ENCODE data around the gene SPI1. TPM values are rescaled to one million over a fixed set of nuclear protein-coding genes. Genes with fewer than 3 reads are reported as not detected.
"Not testable (repeated sequence)": the region's sequence is repeated elsewhere in the genome, so short reads cannot be mapped to it uniquely, and the experiment has no call there.

Gene SPI1
- total RNA-seq, 1 donor from 2014 or later, result not detected

DNA sequence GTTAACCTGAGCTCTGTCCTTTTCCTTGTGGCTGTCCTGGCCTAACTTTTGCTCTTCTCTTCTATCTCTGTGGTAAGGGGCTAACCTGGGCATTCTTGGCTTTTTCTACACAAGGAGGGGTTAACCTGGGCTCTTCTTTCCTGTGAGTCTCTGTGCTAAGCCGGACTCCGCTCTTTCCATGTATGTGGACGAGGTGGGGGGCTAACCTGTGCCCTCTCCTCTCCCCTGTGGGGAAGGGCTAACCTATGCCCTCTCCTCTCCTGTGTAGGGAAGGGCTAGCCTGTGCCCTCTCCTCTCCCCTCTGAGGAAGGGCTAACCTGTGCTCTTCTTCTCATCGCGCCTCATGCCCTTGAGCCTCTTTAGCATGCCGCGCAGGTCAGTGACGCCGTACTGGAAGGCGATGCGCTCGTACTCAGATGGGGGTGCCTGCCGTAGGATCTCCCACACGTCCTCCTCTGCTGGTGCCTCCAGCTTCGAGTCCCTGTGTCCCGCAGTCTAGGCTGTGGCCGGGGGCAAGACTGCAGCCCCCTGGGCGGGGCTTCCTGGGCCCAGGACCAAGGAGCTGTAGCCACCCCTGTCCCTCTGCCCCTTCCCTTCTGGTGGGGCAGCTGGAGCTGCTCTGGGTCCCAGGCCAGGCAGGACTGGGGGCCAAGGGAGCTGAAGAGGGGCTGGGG is 32.3 kb downstream of the SPI1 start:
- intact Hi-C loops (cut with micrococcal nuclease), result no loop called here

DNA sequence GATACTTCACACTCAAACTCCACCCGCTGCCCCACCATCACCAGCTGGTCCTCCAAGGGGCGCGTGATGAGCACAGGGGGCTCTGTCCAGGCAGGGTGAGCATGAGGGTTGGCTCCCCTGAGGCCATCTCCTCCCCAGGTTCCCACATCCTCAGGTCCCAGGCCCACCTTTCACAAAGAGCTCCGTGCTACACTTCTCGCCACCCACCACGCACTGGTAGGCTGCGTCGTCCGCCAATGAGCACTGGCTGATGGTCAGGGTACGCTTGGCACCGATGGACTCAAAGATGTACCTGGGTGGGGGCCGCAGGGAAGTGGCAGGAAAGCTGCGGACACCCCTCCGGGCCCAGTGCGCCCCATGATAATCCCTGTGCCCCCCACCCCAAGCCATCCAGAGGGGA is 35.5 kb downstream of the SPI1 start:
- intact Hi-C loops (cut with micrococcal nuclease), result no loop called here

DNA sequence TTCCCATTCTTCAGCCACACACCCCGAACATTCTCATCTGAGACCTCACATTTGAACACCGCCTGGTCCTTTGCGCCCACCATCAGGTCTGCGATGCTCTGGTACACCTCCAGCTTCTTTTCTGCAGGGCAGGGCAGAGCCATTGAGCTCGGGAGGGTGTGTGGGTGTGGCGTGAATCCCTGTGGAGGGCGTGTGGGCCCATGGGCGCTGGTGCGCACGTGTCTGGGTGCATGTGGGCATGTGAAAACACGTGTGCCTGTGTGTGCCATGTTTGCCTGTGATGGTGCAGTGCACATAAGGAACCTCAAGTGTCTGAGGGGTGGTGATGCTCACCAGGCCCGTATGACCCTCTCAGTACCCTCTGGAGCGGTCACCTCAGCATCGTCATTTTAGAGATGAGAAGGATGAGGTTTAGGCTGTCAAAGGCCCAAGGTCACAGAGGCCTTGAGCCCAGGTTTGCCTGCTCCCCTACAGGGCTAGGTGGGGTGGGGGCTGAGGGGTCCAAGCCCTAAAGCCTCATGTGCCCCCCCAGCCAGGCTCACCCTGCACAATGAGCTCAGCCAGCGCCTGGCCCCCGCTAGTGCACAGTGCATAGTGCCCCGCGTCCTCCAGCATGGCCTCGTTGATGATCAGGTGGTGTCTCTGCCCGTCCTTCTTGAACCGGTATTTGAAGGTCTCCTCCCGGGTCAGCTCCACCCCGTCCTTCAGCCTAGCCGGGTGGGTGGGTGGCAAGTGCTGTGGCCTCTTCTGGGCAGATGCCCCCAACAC is 36.1 kb downstream of the SPI1 start:
- intact Hi-C loops (cut with micrococcal nuclease), result no loop called here

DNA sequence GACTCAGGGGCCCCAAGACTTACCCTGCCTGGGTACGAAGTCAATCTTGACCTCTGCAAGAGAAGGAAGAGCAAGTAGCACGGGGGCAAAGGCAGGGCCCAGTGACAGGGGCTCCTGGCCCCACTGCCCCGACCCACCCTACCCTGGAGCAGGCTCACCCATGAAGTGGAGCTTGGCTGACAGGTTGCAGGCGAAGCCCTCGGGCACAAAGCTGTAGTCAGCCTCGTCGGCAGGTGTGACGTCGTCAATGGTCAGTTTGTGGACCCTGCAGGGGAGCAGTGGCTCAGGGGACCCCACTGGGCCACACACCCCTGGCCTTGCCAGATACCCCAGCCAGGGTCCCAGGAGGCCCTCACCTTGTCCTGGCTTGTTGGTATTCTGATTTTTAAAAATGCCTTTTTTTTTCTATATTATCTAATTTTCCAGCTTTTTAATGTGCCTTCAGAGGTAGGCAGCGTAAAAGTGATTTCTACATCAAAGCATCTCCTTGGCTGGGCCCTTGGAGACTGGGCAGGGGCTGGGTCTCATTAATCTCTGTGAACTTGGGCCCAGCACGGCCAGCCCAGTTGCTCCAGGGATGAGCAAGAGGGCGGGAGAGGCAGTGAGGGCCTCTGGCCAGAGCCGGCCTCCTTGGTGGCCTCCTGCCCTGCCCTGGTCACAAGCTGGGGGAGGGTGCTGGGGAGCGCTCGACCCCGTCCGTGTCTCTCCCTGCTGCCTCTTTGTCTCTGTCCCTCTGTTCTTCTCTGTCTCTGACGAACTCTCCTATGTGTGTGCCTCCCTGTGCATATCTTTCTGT is 37.2 kb downstream of the SPI1 start:
- intact Hi-C loops (cut with micrococcal nuclease), result no loop called here

DNA sequence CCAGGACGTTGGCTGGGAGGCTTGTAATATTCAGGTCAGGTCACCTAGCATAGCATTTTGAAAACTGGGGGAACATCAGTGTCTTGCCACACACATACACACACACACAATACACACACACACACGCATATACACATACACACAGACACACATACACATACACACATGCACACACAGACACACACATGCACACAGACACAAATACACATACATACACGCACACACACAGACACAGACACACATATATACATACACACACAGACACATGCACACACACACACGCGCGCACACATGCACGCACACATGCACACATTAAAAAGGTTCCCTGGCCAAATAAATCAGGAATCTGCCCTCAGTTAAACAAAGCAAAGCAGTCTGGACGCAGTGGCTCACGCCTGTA is 38.3 kb downstream of the SPI1 start:
- intact Hi-C loops (cut with micrococcal nuclease), result no loop called here

DNA sequence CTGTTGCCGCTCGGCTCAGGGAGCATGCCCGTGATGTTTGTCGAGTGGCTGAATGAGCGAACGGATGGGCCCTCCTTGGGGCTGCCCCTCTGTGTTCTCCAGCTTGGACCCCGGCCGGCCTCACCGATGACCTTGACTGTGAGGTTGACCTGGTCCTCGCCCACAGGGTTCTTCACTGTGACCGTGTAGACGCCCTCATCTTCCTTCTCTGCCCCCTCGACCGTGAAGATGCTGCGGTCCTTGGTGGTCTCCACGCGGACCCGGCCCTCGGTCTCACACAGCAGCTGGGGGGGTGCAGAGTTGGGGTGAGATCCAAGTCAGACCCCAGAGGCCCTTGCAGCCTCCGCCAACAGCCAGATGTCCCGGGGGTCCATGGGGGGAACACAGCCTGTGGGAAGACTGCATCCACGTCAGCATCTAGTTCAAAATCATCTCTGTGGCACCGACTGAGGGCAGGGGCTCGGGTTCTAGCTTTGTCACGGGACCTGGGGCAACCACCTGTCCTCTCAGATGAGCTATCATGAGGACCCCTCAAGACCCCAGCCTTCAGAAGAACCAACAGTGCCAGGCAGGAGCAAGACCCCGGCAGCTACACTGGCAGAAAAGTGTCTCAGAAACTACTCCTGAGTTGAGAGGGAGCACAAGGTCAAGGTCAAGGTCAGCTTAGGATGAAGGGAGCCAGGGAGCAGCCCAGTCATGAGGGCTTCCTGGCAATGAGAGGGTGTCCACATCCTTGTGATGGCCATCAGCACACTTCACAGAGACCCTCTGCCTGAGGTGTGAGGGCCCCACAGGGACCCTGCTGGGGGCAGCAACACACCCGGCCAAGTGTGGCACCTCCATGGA is 39.7 kb downstream of the SPI1 start:
- intact Hi-C loops (cut with micrococcal nuclease), result no loop called here

DNA sequence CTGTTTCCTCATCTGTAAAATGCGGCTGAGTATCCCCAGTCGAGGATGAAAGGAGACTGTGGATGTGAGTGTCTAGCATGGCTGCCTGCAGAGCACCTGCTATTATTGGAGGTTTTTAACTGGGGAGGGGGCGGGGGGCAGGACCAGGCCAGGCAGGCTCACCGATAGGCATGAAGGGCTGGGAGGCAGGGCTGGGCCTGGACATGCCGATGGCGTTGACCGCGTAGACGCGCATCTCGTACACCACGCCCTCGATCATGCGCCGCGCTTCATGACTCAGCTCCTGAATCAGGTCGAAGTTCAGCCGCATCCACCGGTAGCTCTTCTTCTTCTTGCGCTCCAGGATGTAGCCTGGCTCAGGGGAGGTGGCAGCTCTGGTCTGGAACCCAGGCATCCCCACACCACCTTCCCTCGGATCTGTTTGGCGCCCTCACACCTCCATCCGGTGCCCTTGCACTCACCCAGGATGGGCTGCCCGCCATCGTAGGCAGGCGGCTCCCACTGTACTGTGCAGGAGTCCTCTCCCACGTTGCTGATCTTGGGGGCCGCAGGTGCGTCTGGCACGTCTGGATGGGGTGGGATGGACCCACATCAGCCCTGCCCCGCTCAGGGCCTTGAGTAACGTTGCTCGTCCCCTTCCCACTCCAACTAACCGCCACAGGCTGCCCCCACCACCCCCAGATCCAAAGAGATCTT is 41.0 kb downstream of the SPI1 start:
- intact Hi-C loops (cut with micrococcal nuclease), result no loop called here

DNA sequence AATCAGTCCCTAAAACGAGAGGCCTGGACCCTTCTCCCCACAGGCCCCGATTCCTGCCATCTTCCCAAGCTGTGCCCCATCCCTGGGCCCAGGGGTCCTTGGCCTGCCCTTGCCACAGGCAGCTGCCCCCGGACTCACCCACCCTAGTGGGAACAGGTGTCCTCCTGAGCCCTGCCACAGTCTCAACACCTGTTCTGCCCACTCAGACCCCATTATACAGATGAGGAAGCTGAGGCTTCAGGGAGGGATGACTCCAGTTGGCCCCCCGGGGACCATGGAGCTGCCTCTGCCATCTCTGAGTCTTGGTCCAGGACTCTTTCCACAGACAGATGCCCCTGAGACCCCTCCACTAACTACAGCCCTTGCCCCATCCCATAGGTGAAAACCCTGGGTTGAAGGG is 41.8 kb downstream of the SPI1 start:
- intact Hi-C loops (cut with micrococcal nuclease), result no loop called here

DNA sequence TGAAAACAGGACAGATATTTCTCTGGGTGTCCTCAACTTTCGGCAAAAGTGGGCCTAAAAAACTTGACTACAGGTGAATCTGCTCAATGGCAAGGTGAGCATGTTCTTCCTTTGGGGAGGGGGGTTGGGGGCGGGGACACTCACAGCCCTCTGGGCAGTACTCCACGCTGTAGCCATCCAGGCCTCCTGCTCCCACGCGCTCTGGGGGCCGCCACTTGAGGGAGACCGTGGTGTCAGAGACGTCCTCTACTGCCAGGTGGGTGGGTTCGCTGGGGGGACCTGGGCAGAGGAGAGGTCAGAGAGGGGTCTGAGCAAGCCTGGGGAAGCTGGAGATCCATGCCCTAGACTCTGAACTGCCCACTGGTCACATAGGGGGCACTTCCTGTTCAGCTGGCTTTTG is 42.6 kb downstream of the SPI1 start:
- intact Hi-C loops (cut with micrococcal nuclease), result no loop called here

DNA sequence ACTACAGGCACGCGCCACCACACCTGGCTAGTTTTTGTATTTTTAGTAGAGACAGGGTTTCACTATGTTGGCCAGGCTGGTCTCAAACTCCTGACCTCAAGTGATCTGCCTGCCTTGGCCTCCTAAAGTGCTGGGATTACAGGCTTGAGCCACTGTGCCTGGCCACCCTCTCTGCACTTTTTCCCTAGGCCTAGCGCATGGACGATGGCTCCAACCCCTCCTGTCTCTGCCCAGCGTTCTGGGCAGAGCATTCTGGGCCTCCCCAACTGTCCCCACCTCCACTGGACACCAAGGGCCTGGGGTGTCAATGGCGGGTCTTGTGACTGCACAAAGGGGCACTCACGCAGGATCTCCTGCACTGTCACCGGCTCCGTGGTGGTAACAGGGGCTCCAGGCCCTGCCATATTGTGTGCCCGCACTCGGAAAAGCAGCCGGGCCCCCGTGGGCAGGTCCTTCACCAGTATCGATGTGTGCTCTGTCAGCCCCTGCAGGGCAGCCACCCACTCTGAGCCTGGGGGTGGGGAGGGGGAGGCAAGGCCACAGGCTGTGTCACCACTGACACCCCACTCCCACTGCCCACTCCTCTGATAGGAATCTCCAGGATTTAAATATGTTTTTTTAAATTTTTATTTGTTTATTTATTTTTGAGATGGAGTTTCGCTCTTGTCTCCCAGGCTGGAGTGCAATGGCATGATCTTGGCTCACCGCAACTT is 43.5 kb downstream of the SPI1 start:
- intact Hi-C loops (cut with micrococcal nuclease), result not testable (repeated sequence)

DNA sequence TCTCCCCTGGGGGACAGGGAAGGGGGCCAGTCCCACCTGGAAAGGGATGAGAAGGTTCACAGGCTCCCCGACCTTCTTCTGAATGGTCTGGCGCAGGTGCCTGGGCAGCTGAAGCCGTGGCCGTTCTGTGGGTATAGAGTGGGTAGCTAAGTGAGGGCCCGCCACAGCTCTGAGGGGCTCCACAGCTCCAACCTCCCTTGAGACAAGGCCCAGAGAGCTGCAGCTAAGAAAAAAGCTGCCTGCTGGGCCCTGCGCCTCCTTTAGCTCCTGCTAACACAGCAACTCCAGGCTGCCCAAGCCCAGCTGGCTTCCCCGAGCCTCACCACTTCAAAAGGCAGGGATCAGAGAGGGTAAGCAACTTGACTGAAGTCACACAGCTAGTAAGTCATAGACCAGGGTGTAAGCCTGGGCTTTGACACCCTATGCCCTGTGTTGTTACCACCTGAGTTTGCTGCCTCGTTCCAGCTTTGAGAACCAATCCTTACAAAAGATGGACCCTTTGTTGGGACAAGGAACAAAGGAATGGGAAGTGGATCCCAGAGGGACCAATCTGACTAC is 44.4 kb downstream of the SPI1 start:
- intact Hi-C loops (cut with micrococcal nuclease), result no loop called here

DNA sequence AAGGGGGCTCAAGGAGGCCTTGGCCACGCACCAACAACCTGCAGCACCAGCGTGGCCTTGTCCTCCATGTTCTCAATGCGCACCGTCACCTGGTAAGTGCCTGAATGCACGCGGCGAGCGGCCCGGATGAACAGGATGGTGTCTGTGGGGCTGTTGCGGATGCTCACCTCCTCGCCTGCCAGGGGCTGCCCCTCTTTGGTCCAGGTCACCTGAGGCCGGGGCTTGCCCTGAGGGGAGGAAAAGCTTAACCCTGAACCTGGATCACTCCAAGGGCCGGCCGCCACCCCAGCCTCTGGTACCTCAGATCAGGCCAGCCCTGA is 44.9 kb downstream of the SPI1 start:
- intact Hi-C loops (cut with micrococcal nuclease), result no loop called here

DNA sequence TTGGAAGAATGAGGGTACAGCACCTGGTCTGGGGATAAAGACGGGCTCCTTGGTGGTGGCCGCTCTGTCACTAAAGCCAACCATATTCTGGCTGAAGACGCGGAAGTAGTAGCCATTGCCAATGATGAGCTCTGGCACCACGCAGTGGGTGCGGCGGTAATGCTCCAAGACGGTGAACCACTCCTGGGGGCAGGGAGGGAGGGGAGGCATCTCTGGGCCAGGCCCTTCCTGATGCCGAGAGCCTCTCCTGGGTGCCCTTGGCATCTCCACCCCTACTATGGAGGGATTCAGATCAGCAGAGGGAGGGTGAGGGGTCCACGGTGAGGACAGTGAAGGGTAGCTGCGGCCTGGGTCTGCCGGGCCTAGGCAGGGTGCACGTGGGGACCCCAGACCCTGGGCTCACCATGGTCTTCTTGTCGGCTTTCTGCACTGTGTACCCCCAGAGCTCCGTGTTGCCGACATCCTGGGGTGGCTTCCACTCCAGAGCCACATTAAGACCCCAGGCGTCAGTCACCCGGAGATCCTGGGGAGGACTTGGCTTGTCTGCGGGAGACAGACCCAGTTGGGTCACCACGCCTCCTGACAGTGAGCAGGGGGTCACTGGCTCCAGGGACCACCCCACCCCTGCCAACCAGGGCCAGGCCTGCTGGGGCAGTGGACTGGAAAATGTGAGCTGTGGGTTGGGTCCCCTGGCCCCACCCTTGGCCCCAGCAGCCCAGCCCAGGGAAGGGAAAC is 45.4 kb downstream of the SPI1 start:
- intact Hi-C loops (cut with micrococcal nuclease), result no loop called here

DNA sequence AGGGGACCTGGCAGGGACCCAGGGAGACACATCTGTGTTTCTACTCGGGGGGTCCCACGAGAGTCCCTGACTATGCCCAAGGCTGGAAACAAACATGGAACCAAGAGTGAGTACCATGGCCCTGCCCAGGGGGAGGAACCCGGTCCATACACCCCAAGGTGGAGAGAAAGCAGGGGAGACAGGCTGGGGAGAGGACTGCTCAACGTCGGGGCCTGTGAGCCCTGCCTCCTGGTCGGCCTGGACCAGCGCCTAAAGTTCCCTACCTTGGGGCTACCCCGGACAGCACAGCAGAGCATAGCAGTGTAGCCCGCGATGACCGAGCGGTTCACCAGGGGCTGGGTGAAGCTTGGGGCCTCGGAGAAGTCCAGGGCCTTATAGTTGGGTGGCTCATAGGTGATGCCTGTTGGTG is 46.0 kb downstream of the SPI1 start:
- intact Hi-C loops (cut with micrococcal nuclease), result no loop called here

DNA sequence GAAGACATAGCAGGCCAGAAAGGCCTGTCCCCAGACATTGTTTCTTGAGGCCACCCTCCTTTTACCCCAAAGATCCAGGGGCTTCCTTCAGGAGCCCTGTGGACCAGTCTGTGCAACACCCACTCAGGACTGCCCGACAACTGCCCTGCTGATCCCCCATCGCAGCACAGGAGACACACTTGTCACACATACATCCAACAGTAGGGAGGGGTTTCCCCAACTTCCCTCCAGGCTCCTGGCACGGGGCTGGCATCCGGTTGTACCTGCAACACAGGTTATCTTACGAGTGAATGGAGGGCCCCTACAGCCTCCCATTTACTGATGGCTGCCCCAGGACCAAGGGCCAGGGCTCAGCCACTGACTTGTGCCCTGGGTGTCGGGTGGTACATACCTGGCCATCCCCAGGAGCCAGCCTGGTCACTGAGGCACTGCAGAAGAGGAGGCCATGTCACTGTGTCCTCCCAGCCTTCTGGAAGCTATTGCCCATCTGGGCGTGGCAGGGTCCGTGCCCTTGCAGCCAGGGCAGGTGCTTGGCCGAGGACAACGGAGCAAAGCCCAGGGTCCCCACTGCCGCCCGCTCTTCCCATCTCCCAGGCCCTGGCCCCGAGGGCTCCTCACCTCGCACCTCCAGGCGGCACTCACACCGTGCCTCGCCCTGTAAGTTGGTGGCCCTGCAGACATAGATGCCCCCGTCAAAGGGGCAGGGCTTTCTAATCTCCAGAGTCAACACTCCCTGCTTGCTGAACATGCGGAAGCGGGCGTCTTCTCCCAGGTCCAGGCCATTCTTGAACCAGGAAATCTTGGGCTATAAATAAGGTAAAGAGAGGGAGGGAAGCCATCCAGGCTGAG is 46.7 kb downstream of the SPI1 start:
- intact Hi-C loops (cut with micrococcal nuclease), result no loop called here

DNA sequence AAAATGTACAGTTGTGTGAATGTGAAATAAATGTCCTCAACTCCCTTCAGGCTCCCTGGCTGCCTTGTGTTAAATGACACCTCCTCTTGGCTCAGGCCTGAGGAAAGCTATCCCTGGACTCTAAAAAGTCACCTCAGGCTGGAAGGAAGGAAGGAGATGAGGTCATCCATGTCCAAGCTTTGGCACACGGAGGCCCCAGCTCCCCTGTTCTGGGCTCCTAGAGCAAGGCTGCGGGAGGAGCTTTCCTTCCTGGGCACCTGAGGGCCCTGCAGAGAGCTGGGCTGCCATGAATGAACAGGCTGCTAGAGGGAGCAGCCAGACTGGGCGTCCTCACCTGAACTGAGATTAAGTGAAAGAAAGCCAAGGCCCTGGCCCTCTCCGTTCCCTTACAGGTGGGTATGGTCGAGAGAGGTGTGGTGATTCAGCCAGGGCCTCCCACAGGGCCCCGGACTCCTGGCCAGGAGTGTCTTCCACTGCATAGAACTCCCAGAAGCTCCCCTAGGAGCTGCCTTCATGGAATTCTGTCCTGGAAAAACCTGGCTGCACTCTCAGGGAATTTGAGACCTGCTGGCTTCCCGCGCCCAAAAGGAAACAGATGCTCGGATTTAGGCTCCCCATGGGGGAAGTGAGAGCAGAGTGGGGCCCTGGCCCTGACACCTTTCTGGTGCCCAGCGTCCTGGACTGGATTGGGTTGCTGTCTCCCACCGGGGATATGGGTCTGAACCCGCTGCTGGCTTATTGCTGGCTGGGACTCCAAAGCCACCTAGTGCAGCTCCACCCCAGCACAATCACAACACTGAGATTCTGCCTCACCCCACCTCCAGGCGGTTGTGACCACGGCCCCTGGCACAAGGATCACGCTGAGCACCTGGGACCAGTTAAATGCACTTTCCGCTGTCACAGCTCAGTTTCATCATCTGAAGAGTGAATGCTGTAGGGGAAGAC is 48.1 kb downstream of the SPI1 start:
- intact Hi-C loops (cut with micrococcal nuclease), result no loop called here

DNA sequence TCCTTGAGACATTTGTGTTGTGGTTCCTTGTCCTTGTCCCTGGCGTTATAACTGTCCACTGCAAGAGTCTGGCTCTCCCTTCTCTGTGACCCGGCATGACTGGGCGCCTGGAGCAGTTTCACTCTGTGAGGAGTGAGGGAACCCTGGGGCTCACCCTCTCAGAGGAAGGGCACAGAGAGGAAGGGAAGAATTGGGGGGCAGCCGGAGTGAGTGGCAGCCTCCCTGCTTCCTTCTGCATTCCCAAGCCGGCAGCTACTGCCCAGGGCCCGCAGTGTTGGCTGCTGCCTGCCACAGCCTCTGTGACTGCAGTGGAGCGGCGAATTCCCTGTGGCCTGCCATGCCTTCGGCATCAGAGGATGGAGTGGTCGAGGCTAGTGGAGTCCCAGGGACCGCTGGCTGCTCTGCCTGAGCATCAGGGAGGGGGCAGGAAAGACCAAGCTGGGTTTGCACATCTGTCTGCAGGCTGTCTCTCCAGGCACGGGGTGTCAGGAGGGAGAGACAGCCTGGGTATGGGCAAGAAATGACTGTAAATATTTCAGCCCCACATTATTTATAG is 48.8 kb downstream of the SPI1 start:
- intact Hi-C loops (cut with micrococcal nuclease), result no loop called here
